Stimulated activated CD8-positive, alpha-beta memory T cell treated with anti-CD3 and anti-CD28 coated beads, Interleukin-4, amount 100 ng/mL, for 4 hours (primary cell): Measurements from ENCODE around the gene NSUN4.
"Not testable (repeated sequence)": the region's sequence is repeated elsewhere in the genome, so short reads cannot be mapped to it uniquely, and the experiment has no call there.

Experiments used
- DNase-seq, 2 donors: peaks; one replicate each; pipeline ENCODE4 v3.0.0-alpha.2; 2020; ENCODE audit warnings: low read depth in 2 of 2, low spot score in 1 of 2

Gene NSUN4

DNA sequence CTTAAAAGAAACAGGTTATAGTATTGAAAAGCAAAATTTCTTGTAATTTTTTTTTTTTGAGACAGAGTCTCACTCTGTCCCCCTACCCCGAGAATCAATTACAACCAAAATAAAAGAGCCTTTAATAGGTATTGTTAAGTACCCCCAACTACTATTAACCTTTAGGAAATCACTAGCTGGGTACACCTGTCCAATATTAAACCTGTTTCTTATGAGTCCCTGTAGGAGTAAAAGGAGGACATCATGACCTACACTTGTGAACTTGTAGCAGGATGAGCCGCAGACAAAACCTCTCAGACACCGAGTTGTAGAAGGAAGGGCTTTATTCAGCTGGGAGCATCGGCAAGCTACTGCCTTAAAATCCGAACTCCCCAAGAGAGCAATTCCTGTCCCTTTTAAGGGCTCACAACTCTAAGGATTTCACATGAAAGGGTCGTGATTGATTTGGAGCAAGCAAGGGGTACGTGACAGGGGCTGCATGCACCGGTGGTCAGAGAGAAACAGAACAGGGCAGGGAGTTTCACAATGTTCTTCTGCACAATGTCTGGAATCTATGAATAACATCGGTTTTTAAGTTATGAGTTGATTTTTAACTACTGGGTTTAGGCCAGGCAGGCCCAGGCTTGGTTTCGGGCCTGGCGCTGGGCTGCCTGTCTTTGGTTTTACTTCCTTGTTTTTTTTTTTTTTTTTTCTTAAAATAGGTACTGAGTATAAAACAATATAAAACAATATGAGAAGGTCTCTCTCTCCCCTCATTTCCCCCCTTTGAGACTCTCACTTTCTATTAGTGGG, 15.1 kb upstream of the NSUN4 start:
- not testable (repeated sequence) for DNase-seq

GRCh38 chr1:46328182-46328581, 12.4 kb upstream of the NSUN4 start:
- not testable (repeated sequence) for DNase-seq

DNA sequence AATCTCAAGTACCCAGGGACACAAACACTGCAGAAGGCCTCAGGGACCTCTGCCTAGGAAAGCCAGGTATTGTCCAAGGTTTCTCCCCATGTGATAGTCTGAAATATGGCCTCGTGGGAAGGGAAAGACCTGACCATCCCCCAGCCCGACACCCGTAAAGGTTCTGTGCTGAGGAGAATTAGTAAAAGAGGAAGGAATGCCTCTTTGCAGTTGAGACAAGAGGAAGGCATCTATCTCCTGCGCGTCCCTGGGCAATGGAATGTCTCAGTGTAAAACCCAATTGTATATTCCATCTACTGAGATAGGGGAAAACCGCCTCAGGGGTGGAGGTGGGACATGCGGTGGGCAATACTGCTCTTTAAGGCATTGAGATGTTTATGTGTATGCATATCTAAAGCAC, 10.8 kb upstream of the NSUN4 start:
- not testable (repeated sequence) for DNase-seq

GRCh38 chr1:46330381-46330780, 10.2 kb upstream of the NSUN4 start:
- not testable (repeated sequence) for DNase-seq

- not testable (repeated sequence) for DNase-seq
Observed at GRCh38 chr1:46331786-46332540, 8.6 kb upstream of the NSUN4 start.

DNA sequence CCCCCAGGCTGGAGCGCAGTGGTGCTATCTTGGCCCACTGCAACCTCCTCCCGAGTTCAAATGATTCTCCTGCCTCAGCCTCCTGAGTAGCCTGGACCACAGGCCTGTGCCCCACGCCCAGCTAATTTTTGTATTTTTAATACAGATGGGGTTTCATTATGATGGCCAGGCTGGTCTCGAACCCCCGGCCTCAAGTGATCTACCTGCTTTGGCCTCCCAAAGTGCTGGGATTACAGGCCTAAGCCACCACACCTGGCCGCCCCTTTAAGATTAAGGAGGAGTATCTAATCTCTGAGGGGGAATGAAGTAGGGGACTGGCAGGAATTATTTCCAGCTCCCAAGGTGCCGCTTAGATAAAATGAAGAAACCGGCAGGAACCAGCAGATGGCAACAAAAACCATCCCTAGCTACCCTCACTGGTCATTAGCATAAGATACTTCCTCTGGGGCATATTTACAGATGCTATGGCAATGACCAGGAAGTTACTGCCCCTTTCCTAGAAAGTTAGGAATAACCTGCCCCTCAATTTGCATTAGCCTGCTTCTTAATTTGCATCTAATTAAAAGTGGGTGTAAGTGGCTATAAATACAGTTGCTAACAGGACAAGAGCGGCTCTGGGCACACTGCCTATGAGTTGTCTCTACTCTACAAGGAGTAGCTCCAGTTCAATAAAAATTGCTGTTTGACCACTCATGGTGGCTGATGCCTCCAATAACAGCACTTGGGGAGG, 7.1 kb upstream of the NSUN4 start:
- DNase-seq, result no peak

DNA sequence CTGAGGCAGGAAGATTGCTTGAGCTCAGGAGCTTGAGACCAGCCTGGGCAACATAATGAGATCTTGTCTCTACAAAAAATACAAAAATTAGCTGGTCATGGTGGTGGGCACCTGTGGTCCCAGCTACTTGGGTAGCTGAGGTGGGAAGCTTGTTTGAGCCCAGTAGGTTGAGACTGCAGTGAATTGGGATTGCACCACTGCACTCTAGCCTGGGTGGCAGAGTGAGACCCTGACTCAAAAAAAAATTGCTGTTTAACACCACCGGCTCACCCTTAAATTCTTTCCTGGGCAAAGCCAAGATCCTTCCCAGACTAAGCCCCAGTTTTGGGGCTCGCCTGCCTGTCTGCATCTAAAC, 6.6 kb upstream of the NSUN4 start:
- DNase-seq, result no peak

GRCh38 chr1:46335081-46335480, 5.5 kb upstream of the NSUN4 start:
- DNase-seq, result no peak

DNA sequence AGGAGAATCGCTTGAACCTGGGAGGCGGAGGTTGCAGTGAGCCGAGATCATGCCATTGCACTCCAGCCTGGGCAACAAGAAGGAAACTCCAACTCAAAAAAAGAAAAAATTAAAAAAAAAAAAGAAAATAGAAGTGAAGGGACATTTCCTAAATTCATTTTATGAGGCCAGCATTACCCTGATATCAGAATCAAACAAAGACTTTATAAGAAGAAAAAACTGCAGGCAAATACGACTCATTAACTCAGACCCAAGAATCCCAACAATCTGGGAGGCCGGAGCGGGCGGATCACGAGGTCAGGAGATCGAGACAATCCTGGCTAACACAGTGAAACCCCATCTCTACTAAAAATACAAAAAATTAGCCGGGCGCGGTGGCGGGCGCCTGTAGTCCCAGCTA, 3.2 kb upstream of the NSUN4 start:
- DNase-seq, result not testable (repeated sequence)

DNA sequence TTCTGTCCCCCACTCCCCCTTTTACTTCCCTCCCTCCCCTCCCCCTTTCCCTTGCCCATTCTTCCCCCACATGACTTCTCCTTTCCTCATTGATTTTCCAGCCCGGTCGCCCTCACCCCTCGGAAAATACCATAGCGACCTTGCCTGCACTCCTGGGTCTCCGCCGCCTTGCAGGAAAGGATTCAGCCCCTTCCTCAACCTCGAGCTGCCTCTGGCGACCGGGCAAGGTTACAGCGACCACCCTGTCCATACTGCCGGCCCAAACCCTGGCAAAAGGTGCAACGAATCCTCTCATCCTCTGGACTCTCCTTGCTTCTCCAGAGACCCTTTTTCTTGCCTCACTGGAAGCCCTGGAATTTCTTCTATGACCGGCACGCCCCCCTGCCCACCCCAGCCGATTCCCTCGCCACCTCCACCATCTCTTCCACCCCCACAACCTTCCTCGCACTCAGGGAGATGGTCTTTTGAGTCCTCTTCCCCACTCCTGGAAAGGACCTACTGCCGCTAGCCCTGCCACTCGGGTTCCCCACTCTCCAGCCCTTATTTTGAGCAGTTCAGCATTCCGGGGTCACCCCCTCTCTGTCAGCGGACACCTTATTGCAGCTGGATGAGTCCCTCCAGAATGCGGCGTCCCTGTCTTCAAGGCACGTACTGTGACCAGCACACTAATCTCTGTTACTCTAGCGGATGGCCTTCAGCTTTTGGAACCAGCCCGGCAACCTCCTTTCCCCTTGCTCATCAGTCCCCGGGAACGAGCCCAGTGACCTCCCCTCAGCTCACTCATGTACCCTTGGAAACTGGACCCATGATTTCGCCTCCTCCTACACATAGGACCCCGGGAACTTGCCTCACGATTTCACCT, 846 bp downstream of the NSUN4 start:
- no peak for DNase-seq

GRCh38 chr1:46342084-46342656, 1.6 kb downstream of the NSUN4 start:
- DNase-seq, result no peak

DNA sequence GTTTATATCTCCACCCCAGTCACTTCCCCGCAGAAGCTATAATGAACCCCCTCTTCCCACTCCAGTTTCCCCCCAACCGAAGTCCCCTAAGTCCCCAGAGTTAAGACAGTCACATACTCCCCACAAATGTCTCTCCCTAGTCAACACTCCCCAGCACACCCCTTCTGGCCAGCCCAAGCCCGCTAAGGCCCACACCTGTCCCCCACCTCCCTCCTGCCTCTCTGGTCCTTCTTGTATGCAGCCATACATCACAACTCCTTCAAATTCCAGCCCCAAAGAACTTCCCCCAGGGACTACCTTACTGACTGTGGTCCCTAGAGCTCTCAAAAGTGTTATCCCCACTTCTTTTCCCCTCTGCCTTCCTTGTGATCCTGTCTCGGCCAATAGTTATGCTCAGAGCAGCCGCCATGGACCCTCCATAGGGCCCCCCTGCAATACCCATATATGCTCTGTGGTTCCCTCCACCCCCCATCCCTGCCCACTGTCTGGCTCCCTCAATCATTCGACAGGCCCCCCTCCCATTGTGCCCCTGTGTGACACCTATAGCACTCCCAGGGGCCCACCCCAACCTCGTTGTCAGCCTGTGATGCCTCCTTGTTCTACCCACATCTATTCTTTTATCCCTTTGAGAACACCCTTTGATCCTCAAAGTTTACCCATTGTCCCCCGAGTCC, 2.2 kb downstream of the NSUN4 start:
- no peak for DNase-seq

GRCh38 chr1:46343351-46343695, 2.7 kb downstream of the NSUN4 start:
- DNase-seq, result no peak

- DNase-seq, result no peak
Observed at GRCh38 chr1:46343705-46344104, 3.1 kb downstream of the NSUN4 start.

DNA sequence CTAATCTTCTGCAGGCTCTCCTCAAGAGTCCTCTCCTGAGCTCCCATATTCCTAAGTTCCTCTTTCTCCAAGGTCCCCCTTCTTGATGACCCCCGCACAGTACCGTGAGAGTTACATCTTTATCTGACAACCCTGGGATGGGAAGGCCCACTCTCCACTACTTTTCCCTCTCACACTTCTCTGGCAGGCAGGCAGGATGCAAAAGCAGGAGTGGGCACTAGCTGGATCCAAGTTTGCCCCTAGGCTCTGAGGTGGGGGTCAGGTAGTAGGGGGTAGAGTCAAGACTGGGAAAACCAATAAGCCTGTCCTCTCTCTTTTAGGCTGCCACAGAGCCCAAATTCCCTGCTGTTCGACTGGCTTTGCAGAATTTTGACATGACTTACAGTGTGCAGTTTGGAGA, 3.9 kb downstream of the NSUN4 start:
- no peak for DNase-seq

GRCh38 chr1:46345281-46345680, 4.7 kb downstream of the NSUN4 start:
- DNase-seq, result no peak

DNA sequence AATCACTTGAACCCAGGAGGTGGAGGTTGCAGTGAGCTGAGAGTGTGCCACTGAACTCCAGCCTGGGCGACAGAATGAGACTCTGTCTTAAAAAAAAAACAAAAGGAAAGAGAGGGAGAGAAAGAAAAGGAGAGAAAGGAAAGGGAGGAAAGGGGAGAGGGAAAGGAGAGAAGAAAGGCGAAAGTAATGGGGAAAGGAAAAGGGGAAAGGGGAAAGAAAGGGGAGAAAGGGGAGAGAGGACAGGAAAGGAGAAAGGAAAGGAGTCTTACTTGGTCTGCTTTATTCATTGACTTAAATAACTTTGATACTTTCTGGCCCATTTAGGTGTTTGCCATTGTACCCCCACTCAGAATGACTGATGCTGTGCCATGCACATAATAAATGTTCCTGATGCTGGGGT, 11.8 kb downstream of the NSUN4 start:
- DNase-seq, result no peak

GRCh38 chr1:46355920-46356319, 15.3 kb downstream of the NSUN4 start:
- not testable (repeated sequence) for DNase-seq

- DNase-seq, result no peak
Observed at GRCh38 chr1:46362158-46362557, 21.6 kb downstream of the NSUN4 start.

GRCh38 chr1:46363121-46363520, 22.5 kb downstream of the NSUN4 start:
- DNase-seq, result no peak
